H1 (cell line): ENCODE data around the gene DACT3. TPM values are rescaled to one million over a fixed set of nuclear protein-coding genes. Genes with fewer than 3 reads are reported as not detected.

Source experiments
- CTCF ChIA-PET: fragments of 300-600 bp; sonication (Branson Sonifier 250); formaldehyde crosslinking; loops from one replicate; lab custom pipeline; 2021; ENCODE audit not compliant: partially characterized antibody; lab: Charles Lee
- POLR2A ChIA-PET: fragments of 300-600 bp; sonication (Branson Sonifier 250); formaldehyde crosslinking; loops from one replicate; lab custom pipeline; 2021; ENCODE audit warnings: inconsistent platforms; ENCODE audit not compliant: partially characterized antibody; lab: Charles Lee
- DNase-seq, 2 experiments: peaks; one replicate each; pipeline versions ENCODE4 v3.0.0 to v3.0.0-alpha.2; 2010 to 2022; ENCODE audit warnings: low spot score in 2 of 2, low read depth in 1 of 2, mixed read lengths in 1 of 2
- FAIRE-seq: peaks from 2 replicates; lab custom pipeline; 2011; peaks lifted over from hg19 to GRCh38; lab: Jason Lieb, UNC
- H2AFZ ChIP-seq: 2 replicates; pipeline ENCODE4 v1.8.1; 2012; ENCODE audit warnings: low read length, inconsistent platforms
- H2AK5ac ChIP-seq: 2 replicates; pipeline ENCODE4 v1.6.1; 2013; ENCODE audit warnings: low read depth, low read length
- H2BK120ac ChIP-seq: replicated peaks from 2 replicates; pipeline ENCODE3; 2013; ENCODE audit warnings: low read depth, low read length, inconsistent platforms
- H2BK12ac ChIP-seq: 2 replicates; pipeline ENCODE4 v1.6.1; 2013; ENCODE audit warnings: low read depth, low read length
- H2BK15ac ChIP-seq: 2 replicates; pipeline ENCODE4 v1.6.1; 2013; ENCODE audit warnings: low read length
- H2BK20ac ChIP-seq: 2 replicates; pipeline ENCODE4 v1.6.1; 2013; ENCODE audit warnings: low read length
- H2BK5ac ChIP-seq: 2 replicates; pipeline ENCODE4 v1.6.1; 2013; ENCODE audit warnings: low read depth, low read length
- H3K14ac ChIP-seq: 2 replicates; pipeline ENCODE4 v1.6.1; 2013; ENCODE audit warnings: inconsistent platforms; ENCODE audit not compliant: insufficient read length
- H3K18ac ChIP-seq: 2 replicates; pipeline ENCODE4 v1.6.1; 2013; ENCODE audit warnings: low read length; ENCODE audit errors: extremely low read depth
- H3K23ac ChIP-seq: 2 replicates; pipeline ENCODE4 v1.6.1; 2013; ENCODE audit warnings: inconsistent platforms; ENCODE audit not compliant: insufficient read length
- H3K23me2 ChIP-seq: 2 replicates; pipeline ENCODE4 v1.6.1; 2013; ENCODE audit warnings: low read depth, low read length
- H3K27ac ChIP-seq: 2 replicates; pipeline ENCODE4 v1.6.1; 2011; ENCODE audit warnings: low read depth, low read length, inconsistent platforms
- H3K27me3 ChIP-seq, 4 experiments: replicated peaks in 1 of 4; 1 replicate in 1 of 4; 2 replicates in 3 of 4; pipeline versions ENCODE4 v1.6.1 to v1.8.1; 2011 to 2013; ENCODE audit warnings: low read length in 3 of 4, mild to moderate bottlenecking in 3 of 4, inconsistent platforms in 2 of 4, mixed read lengths in 2 of 4, moderate library complexity in 1 of 4; ENCODE audit not compliant: control insufficient read depth in 3 of 4, insufficient read depth in 3 of 4; ENCODE audit errors: extremely low read depth in 1 of 4
- H3K36me3 ChIP-seq, 4 experiments: 2 replicates each; pipeline versions ENCODE4 v1.6.1 to v1.8.1; 2011 to 2013; ENCODE audit warnings: mild to moderate bottlenecking in 4 of 4, low read length in 3 of 4, moderate library complexity in 2 of 4, control low read depth in 1 of 4, inconsistent platforms in 1 of 4; ENCODE audit not compliant: insufficient read depth in 4 of 4, control insufficient read depth in 2 of 4
- H3K4ac ChIP-seq: replicated peaks from 2 replicates; pipeline ENCODE3; 2013; ENCODE audit warnings: low read length, low read depth, mixed read lengths, inconsistent platforms; ENCODE audit not compliant: insufficient read length
- H3K4me1 ChIP-seq, 4 experiments: replicated peaks in 1 of 4; 1 replicate in 1 of 4; 2 replicates in 3 of 4; pipeline versions ENCODE4 v1.6.1 to v1.8.1; 2011 to 2013; ENCODE audit warnings: low read length in 3 of 4, inconsistent platforms in 2 of 4, mixed read lengths in 1 of 4; ENCODE audit not compliant: insufficient read depth in 4 of 4, control insufficient read depth in 3 of 4
- H3K4me2 ChIP-seq, 2 experiments: 2 replicates each; pipeline versions ENCODE4 v1.6.1 to v1.8.1; 2011 to 2013; ENCODE audit warnings: low read depth in 2 of 2, low read length in 2 of 2, control low read depth in 1 of 2, inconsistent platforms in 1 of 2, mild to moderate bottlenecking in 1 of 2; ENCODE audit not compliant: insufficient read depth in 1 of 2
- H3K4me3 ChIP-seq, 4 experiments: fragments of 200-600, 300-600 bp in 1 of 4; sonication (generic), shearing (Covaris generic), sonication (Bioruptor Twin) in 1 of 4; 2 replicates each; pipeline versions ENCODE4 v1.5.1 to v1.8.1; 2011 to 2016; ENCODE audit warnings: low read length in 4 of 4, low read depth in 3 of 4, control low read depth in 2 of 4, inconsistent platforms in 2 of 4, mild to moderate bottlenecking in 2 of 4, mixed read lengths in 1 of 4, moderate library complexity in 1 of 4; ENCODE audit not compliant: insufficient read depth in 2 of 4; ENCODE audit errors: extremely low read depth in 1 of 4
- H3K56ac ChIP-seq: replicated peaks from 2 replicates; pipeline ENCODE3; 2013; ENCODE audit warnings: low read depth, mild to moderate bottlenecking, mixed read lengths, low read length, inconsistent platforms; ENCODE audit not compliant: insufficient read length
- H3K79me1 ChIP-seq: 2 replicates; pipeline ENCODE4 v1.6.1; 2013; ENCODE audit warnings: low read depth, low read length, control low read depth
- H3K79me2 ChIP-seq, 2 experiments: 2 replicates each; pipeline versions ENCODE4 v1.6.1 to v1.8.1; 2012 to 2013; ENCODE audit warnings: low read length in 2 of 2, mild to moderate bottlenecking in 2 of 2, inconsistent platforms in 1 of 2; ENCODE audit not compliant: insufficient read depth in 2 of 2, control insufficient read depth in 1 of 2
- H3K9ac ChIP-seq, 4 experiments: replicated peaks in 1 of 4; 1 replicate in 1 of 4; 2 replicates in 3 of 4; pipeline versions ENCODE4 v1.6.1 to v1.8.1; 2011 to 2013; ENCODE audit warnings: low read depth in 3 of 4, low read length in 3 of 4, control low read depth in 2 of 4, mild to moderate bottlenecking in 2 of 4, moderate library complexity in 2 of 4, inconsistent platforms in 1 of 4; ENCODE audit errors: extremely low read depth in 1 of 4
- H3K9me3 ChIP-seq, 2 experiments: 2 replicates each; pipeline versions ENCODE4 v1.6.1 to v1.8.1; 2012 to 2013; ENCODE audit warnings: mild to moderate bottlenecking in 2 of 2, moderate library complexity in 2 of 2, control low read depth in 1 of 2, inconsistent platforms in 1 of 2, low read depth in 1 of 2, low read length in 1 of 2, mixed read lengths in 1 of 2; ENCODE audit not compliant: insufficient read depth in 2 of 2
- H4K20me1 ChIP-seq, 2 experiments: replicated peaks in 1 of 2; 2 replicates each; pipeline versions ENCODE3 to v1.8.1; 2011 to 2013; ENCODE audit warnings: inconsistent platforms in 2 of 2, low read length in 2 of 2, mild to moderate bottlenecking in 1 of 2; ENCODE audit not compliant: insufficient read depth in 2 of 2, control insufficient read depth in 1 of 2
- H4K5ac ChIP-seq: 2 replicates; pipeline ENCODE4 v1.6.1; 2013; ENCODE audit warnings: low read length, low read depth, mixed read lengths, inconsistent platforms; ENCODE audit not compliant: insufficient read length
- H4K8ac ChIP-seq: 2 replicates; pipeline ENCODE4 v1.8.0; 2013; ENCODE audit warnings: mild to moderate bottlenecking, moderate library complexity, low read length, inconsistent platforms; ENCODE audit not compliant: insufficient read depth; ENCODE audit errors: extremely low read depth
- H4K91ac ChIP-seq: replicated peaks from 2 replicates; pipeline ENCODE3; 2013; ENCODE audit warnings: low read length, mixed read lengths, inconsistent platforms; ENCODE audit not compliant: insufficient read length
- BCL11A ChIP-seq, 2 experiments: IDR thresholded peaks; one replicate each; pipeline ENCODE4 v1.6.1; 2011; ENCODE audit warnings: low read depth in 2 of 2, low read length in 2 of 2, mild to moderate bottlenecking in 2 of 2
- CBX5 ChIP-seq: fragments of 300-800, 300-1000 bp; sonication (generic); IDR thresholded peaks from 2 replicates; pipeline ENCODE4 v1.7.1; 2016; ENCODE audit warnings: antibody characterized with exemption, low read length, low read depth
- CBX8 ChIP-seq: fragments of 300-800, 300-1000 bp; sonication (generic); IDR thresholded peaks from 2 replicates; pipeline ENCODE4 v1.7.1; 2016; ENCODE audit warnings: low read depth, low read length, borderline replicate concordance
- E2F6 ChIP-seq: IDR thresholded peaks from 2 replicates; pipeline ENCODE4 v1.6.1; 2012; ENCODE audit warnings: inconsistent platforms
- EZH2 ChIP-seq: fragments of 200-600 bp; sonication (generic); IDR thresholded peaks from 2 replicates; pipeline ENCODE4 v1.7.1; 2012; ENCODE audit warnings: low read depth, mild to moderate bottlenecking, moderate library complexity, low read length, inconsistent platforms; ENCODE audit not compliant: severe bottlenecking
- GABPA ChIP-seq: IDR thresholded peaks from 2 replicates; pipeline ENCODE4 v1.6.1; 2011; ENCODE audit warnings: mild to moderate bottlenecking, low read length, moderate library complexity, borderline replicate concordance; ENCODE audit not compliant: insufficient read depth
- JUN ChIP-seq: IDR thresholded peaks from 2 replicates; pipeline ENCODE4 v1.6.1; 2011; ENCODE audit warnings: low read depth, mild to moderate bottlenecking, improper control_type of control experiment, low read length
- KDM5A ChIP-seq: fragments of 200-600 bp; IDR thresholded peaks from 2 replicates; pipeline ENCODE4 v1.7.1; 2012; ENCODE audit warnings: mild to moderate bottlenecking, low read length, inconsistent platforms, mixed read lengths
- POLR2AphosphoS5 ChIP-seq: IDR thresholded peaks from 2 replicates; pipeline ENCODE4 v1.6.1; 2011; ENCODE audit warnings: low read depth, low read length
- RNF2 ChIP-seq: fragments of 200-900, 300-1000 bp; sonication (generic); IDR thresholded peaks from 2 replicates; pipeline ENCODE4 v1.7.1; 2016; ENCODE audit warnings: borderline replicate concordance, low read depth, mild to moderate bottlenecking, antibody characterized with exemption, low read length; ENCODE audit not compliant: poor library complexity, severe bottlenecking; ENCODE audit errors: missing control alignments
- SRF ChIP-seq: IDR thresholded peaks from 2 replicates; pipeline ENCODE4 v1.6.1; 2011; ENCODE audit warnings: mild to moderate bottlenecking, low read depth, low read length, moderate library complexity
- TAF1 ChIP-seq: IDR thresholded peaks from 2 replicates; pipeline ENCODE4 v1.6.1; 2011; ENCODE audit warnings: mild to moderate bottlenecking, low read depth, low read length
- TEAD4 ChIP-seq: IDR thresholded peaks from 2 replicates; pipeline ENCODE4 v1.6.1; 2012; ENCODE audit warnings: low read depth, low read length, inconsistent platforms, mixed read lengths
- YY1 ChIP-seq: IDR thresholded peaks from 2 replicates; pipeline ENCODE4 v1.6.1; 2011; ENCODE audit warnings: low read depth, mild to moderate bottlenecking, low read length
- WGBS, 2 experiments: shearing (Covaris generic) in 1 of 2; methylation state at CpG; one replicate each; pipeline versions ENCODE4 v1.1.6 to v1.1.7; 2013 to 2015; ENCODE audit warnings: low lambda C conversion rate in 2 of 2, mixed read lengths in 2 of 2, inconsistent platforms in 1 of 2, low coverage in 1 of 2, missing lambda C conversion rate in 1 of 2; ENCODE audit not compliant: insufficient replicate concordance in 2 of 2, insufficient coverage in 1 of 2, insufficient read length in 1 of 2; ENCODE audit errors: extremely low coverage in 1 of 2, missing lambda C conversion rate in 1 of 2; 5-methylcytosine and 5-hydroxymethylcytosine counted together
- polyA plus RNA-seq, 7 experiments: library from polyadenylated mRNA; depleted of rRNA in 3 of 7; stranded (reverse) in 5 of 7; unstranded in 2 of 7; fragments of >200 nt in 5 of 7; fragments of 200-250 nt in 2 of 7; gene quantifications; 1 replicate in 5 of 7; 2 replicates in 1 of 7; 4 replicates in 1 of 7; pipeline versions ENCODE4 v1.2.1 to v1.2.3, GENCODE V29; 2011 to 2013; ENCODE audit warnings: missing spikeins in 2 of 7, mixed read lengths in 2 of 7
- total RNA-seq: library from RNA; stranded (reverse); fragmentation: NEBNext Ultra II Directional; extraction: Animal tissue kit (Norgen Biotek cat#: 25700); gene quantifications from 2 replicates; pipeline ENCODE4 v1.2.1, GENCODE V29; 2021

DACT3 gene
- total and polyA plus RNA-seq, 2 of the 8 experiments (the other 6 are each of a cell fraction or from before 2014, with no cell fraction given): 1.8 to 2.0 TPM

- no peak overlapping the region for H2BK20ac ChIP-seq
- FAIRE-seq (no peak), DNase-seq (no peak)
- ChIA-PET CTCF (interaction anchor here (0.5 to 2.7 kb wide), 2 partner anchors 16 to 103 kb away, joined by 3 to 17 read pairs; partner anchors contain the start of gene DACT3), POLR2A (no interaction called here)
- H3K56ac ChIP-seq: no peak overlapping the region
- H3K36me3 ChIP-seq: peaks cover 0 to 8% (median 0%) of the 10 kb centered on the region in 4 experiments; a peak in 1 of 8 replicates
- H3K4ac ChIP-seq: no peak overlapping the region
- no peaks in the 10 kb centered on the region; a peak in 1 of 7 replicates for H3K4me1 ChIP-seq
- no peak overlapping the region for H3K27ac ChIP-seq
- no peak overlapping the region; the same call in 1 of the 2 replicates for H4K8ac ChIP-seq
- H3K4me3 ChIP-seq: no peak overlapping the region
- WGBS, 2 experiments: 87% methylated on average over 3 of the region's 3 CpGs; no CpG with 5 or more reads in 1 of the 2 experiments
- H3K9me3 ChIP-seq: peaks cover 0 to 8% of the 10 kb centered on the region in 2 experiments; a peak in 1 of 4 replicates
- H4K20me1 ChIP-seq: no peaks in the 10 kb centered on the region
- H3K9ac ChIP-seq: no peak overlapping the region
- H2BK12ac ChIP-seq: no peak overlapping the region
- no peak overlapping the region for H2AFZ ChIP-seq
- no peak overlapping the region for H4K91ac ChIP-seq
- no peak overlapping the region for H3K23ac ChIP-seq
- no peaks in the 10 kb centered on the region for H3K79me1 ChIP-seq
- no peaks in the 10 kb centered on the region for H3K79me2 ChIP-seq
- no peak overlapping the region for H2BK5ac ChIP-seq
- H2AK5ac ChIP-seq: no peak overlapping the region
- H3K23me2 ChIP-seq: peaks cover 7% of the 10 kb centered on the region; the same call in 1 of the 2 replicates
- H3K4me2 ChIP-seq: no peak overlapping the region
- peaks cover 30 to 45% (median 39%) of the 10 kb centered on the region in 4 experiments for H3K27me3 ChIP-seq
- H2BK15ac ChIP-seq: no peak overlapping the region
- no peak overlapping the region for H3K14ac ChIP-seq
- no peak overlapping the region for H4K5ac ChIP-seq
- H3K18ac ChIP-seq: no peak overlapping the region
- H2BK120ac ChIP-seq: no peak overlapping the region
- TF ChIP-seq EZH2: no peak
- no peak for TF ChIP-seq POLR2AphosphoS5
- TF ChIP-seq CBX5: no peak
- TF ChIP-seq RNF2: no peak
- no peak for TF ChIP-seq JUN
- no peak for TF ChIP-seq TAF1
- TF ChIP-seq GABPA: no peak
- TF ChIP-seq TEAD4: no peak
- no peak for TF ChIP-seq KDM5A
- TF ChIP-seq YY1: no peak
- no peak for TF ChIP-seq SRF
- TF ChIP-seq BCL11A (IDR thresholded peaks at IDR 0.05; ENCODE audit: low read depth in 2 of 2, low read length in 2 of 2): no peak
- no peak for TF ChIP-seq CBX8
- TF ChIP-seq E2F6: no peak
These were observed 14.6 kb downstream of the DACT3 start for GRCh38 chr19:46646402-46646801.
